ENCODE data around the gene OR2J2. TPM values are rescaled to one million over a fixed set of nuclear protein-coding genes. Genes with fewer than 3 reads are reported as not detected.

OR2J2 gene
- total and polyA plus RNA-seq, 2 donors from 2014 or later = not detected

DNA sequence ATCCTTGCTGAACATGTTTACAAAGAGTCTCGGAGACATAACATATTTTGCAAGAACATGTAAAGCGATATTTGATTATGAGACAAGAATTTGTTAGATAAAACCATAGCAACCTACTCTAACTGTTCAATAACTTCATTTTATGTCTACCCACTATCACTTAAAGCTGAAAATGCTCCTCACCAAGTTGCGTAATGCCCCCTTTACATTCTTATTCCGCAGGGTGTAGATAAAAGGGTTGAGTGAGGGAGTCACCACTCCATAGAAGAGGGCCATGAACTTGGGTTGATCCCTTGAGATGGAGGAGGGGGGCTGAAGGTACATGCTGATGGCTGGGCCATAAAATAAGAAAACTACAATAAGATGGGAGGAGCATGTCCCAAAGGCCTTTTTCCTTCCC is 33.0 kb upstream of the OR2J2 start:
- DNase-seq = no peak
- Histone ChIP-seq H3K36me3 (ENCODE audit: control insufficient read depth in 2 of 3, insufficient read depth in 3 of 3, low read length in 3 of 3) (no peaks in the 10 kb centered on the region), H3K27me3 (ENCODE audit: control insufficient read depth, insufficient read depth, low read length) (no peaks in the 10 kb centered on the region), H3K4me3 (ENCODE audit: low read length in 3 of 3) (no peak overlapping the region), H3K27ac (ENCODE audit: low read depth in 2 of 2, low read length in 2 of 2) (no peak overlapping the region), H3K9me3 (ENCODE audit: control insufficient read depth in 2 of 3, insufficient read depth in 1 of 3, low read length in 3 of 3) (no peaks in the 10 kb centered on the region), H3K4me1 (ENCODE audit: control insufficient read depth in 2 of 3, insufficient read depth in 2 of 3, low read depth in 1 of 3, low read length in 3 of 3) (no peaks in the 10 kb centered on the region), H3K9ac (ENCODE audit: low read length in 3 of 3) (no peak overlapping the region)
- no peak for TF ChIP-seq CTCF (IDR thresholded peaks at IDR 0.05; ENCODE audit: borderline replicate concordance, extremely low read depth, insufficient read depth)
- FAIRE-seq = no peak
- intact Hi-C loops (cut with DNase I) = no loop called here

GRCh38 chr6:29141606-29142005 is 29.1 kb upstream of the OR2J2 start:
- DNase-seq = no peak
- Histone ChIP-seq H3K4me3 (ENCODE audit: low read length in 3 of 3) (no peak overlapping the region), H3K27ac (ENCODE audit: low read depth in 2 of 2, low read length in 2 of 2) (no peak overlapping the region), H3K9me3 (ENCODE audit: control insufficient read depth in 2 of 3, insufficient read depth in 1 of 3, low read length in 3 of 3) (peaks cover 0 to 6% (median 0%) of the 10 kb centered on the region in 3 donors), H3K9ac (ENCODE audit: low read length in 3 of 3) (no peak overlapping the region), H3K27me3 (ENCODE audit: control insufficient read depth, insufficient read depth, low read length) (no peaks in the 10 kb centered on the region), H3K36me3 (ENCODE audit: control insufficient read depth in 2 of 3, insufficient read depth in 3 of 3, low read length in 3 of 3) (no peaks in the 10 kb centered on the region), H3K4me1 (ENCODE audit: control insufficient read depth in 2 of 3, insufficient read depth in 2 of 3, low read depth in 1 of 3, low read length in 3 of 3) (no peaks in the 10 kb centered on the region)
- TF ChIP-seq CTCF (IDR thresholded peaks at IDR 0.05; ENCODE audit: borderline replicate concordance, extremely low read depth, insufficient read depth) = no peak
- FAIRE-seq = no peak
- intact Hi-C loops (cut with DNase I) = no loop called here

GRCh38 chr6:29142309-29142708 is 28.4 kb upstream of the OR2J2 start:
- Histone ChIP-seq H3K27ac (ENCODE audit: low read depth in 2 of 2, low read length in 2 of 2) (no peak overlapping the region), H3K4me1 (ENCODE audit: control insufficient read depth in 2 of 3, insufficient read depth in 2 of 3, low read depth in 1 of 3, low read length in 3 of 3) (no peaks in the 10 kb centered on the region), H3K4me3 (ENCODE audit: low read length in 3 of 3) (no peak overlapping the region), H3K27me3 (ENCODE audit: control insufficient read depth, insufficient read depth, low read length) (no peaks in the 10 kb centered on the region), H3K36me3 (ENCODE audit: control insufficient read depth in 2 of 3, insufficient read depth in 3 of 3, low read length in 3 of 3) (no peaks in the 10 kb centered on the region), H3K9ac (ENCODE audit: low read length in 3 of 3) (no peak overlapping the region), H3K9me3 (ENCODE audit: control insufficient read depth in 2 of 3, insufficient read depth in 1 of 3, low read length in 3 of 3) (peaks cover 0 to 6% (median 0%) of the 10 kb centered on the region in 3 donors)
- DNase-seq (no peak), FAIRE-seq (no peak)
- intact Hi-C loops (cut with DNase I) = no loop called here
- no peak for TF ChIP-seq CTCF (IDR thresholded peaks at IDR 0.05; ENCODE audit: borderline replicate concordance, extremely low read depth, insufficient read depth)

DNA sequence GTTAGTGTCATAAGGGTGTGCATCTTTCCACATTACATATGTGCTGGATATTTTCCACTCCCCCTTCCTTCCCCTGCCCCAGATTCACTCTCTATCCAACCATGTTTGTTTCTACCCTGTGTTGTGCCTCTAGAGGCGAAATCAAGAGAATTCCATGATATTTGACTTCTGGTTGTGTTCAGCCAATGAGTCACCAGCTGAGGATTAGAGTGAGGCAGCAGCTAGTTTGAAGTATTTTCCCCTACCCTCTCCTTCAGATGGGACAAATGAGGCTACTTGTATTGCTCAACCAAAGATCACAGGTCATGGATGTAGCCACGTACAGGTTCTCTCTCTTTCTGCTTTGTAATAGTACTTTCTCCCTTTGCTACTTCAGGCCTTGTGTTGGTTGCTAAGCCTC is 24.5 kb upstream of the OR2J2 start:
- Histone ChIP-seq H3K27ac (ENCODE audit: low read depth in 2 of 2, low read length in 2 of 2) (no peak overlapping the region), H3K9me3 (ENCODE audit: control insufficient read depth in 2 of 3, insufficient read depth in 1 of 3, low read length in 3 of 3) (peaks cover 0 to 6% (median 0%) of the 10 kb centered on the region in 3 donors), H3K4me3 (ENCODE audit: low read length in 3 of 3) (no peak overlapping the region), H3K9ac (ENCODE audit: low read length in 3 of 3) (no peak overlapping the region), H3K4me1 (ENCODE audit: control insufficient read depth in 2 of 3, insufficient read depth in 2 of 3, low read depth in 1 of 3, low read length in 3 of 3) (no peaks in the 10 kb centered on the region), H3K27me3 (ENCODE audit: control insufficient read depth, insufficient read depth, low read length) (no peaks in the 10 kb centered on the region), H3K36me3 (ENCODE audit: control insufficient read depth in 2 of 3, insufficient read depth in 3 of 3, low read length in 3 of 3) (no peaks in the 10 kb centered on the region)
- DNase-seq (no peak), FAIRE-seq (no peak)
- intact Hi-C loops (cut with DNase I) = no loop called here
- TF ChIP-seq CTCF (IDR thresholded peaks at IDR 0.05; ENCODE audit: borderline replicate concordance, extremely low read depth, insufficient read depth) = no peak
